B cell (primary cell): ENCODE data around the gene UPF3B. TPM values are rescaled to one million over a fixed set of nuclear protein-coding genes. Genes with fewer than 3 reads are reported as not detected.

ENCODE experiments used
- ATAC-seq: fragments of 200-7000 bp; cut with Tn5 transposase; one replicate; pipeline ENCODE4 v1.10.0; 2021; ENCODE audit warnings: low read depth, mild to moderate bottlenecking, moderate number of reproducible peaks, moderate library complexity
- CTCF ChIA-PET: fragments of 350-600 bp; sonication (Branson Sonifier 250); formaldehyde crosslinking; loops from one replicate; lab custom pipeline; 2021; ENCODE audit warnings: antibody characterized with exemption, inconsistent platforms; lab: Charles Lee
- POLR2A ChIA-PET: fragments of 350-600 bp; sonication (Branson Sonifier 250); formaldehyde crosslinking; loops from one replicate; lab custom pipeline; 2021; ENCODE audit warnings: antibody characterized with exemption; lab: Charles Lee
- DNase-seq: peaks from one replicate; pipeline ENCODE4 v3.0.0; 2013
- H2AFZ ChIP-seq: 2 replicates; pipeline ENCODE4 v1.6.1; 2012; ENCODE audit warnings: mild to moderate bottlenecking, low read depth, low read length; ENCODE audit not compliant: insufficient read depth, poor library complexity, severe bottlenecking
- H3K27ac ChIP-seq, 2 donors: 1 replicate in 1 of 2; 2 replicates in 1 of 2; pipeline ENCODE4 v1.5.1; 2012 to 2013; ENCODE audit warnings: low read length in 2 of 2, mild to moderate bottlenecking in 2 of 2, moderate library complexity in 1 of 2
- H3K27me3 ChIP-seq, 4 experiments: fragments of 200-600 bp in 1 of 4; sonication (generic) in 1 of 4; replicated peaks in 1 of 4; 1 replicate in 2 of 4; 2 replicates in 2 of 4; pipeline versions ENCODE4 v1.6.1 to v1.7.0; 2013 to 2016; ENCODE audit warnings: low read length in 3 of 4, mild to moderate bottlenecking in 2 of 4, mixed read lengths in 1 of 4, moderate library complexity in 1 of 4; ENCODE audit not compliant: insufficient read depth in 4 of 4, control insufficient read depth in 3 of 4; ENCODE audit errors: control extremely low read depth in 1 of 4
- H3K36me3 ChIP-seq, 2 experiments: replicated peaks in 1 of 2; 1 replicate in 1 of 2; 2 replicates in 1 of 2; pipeline versions ENCODE4 v1.6.1 to v1.7.1; 2013; ENCODE audit warnings: low read length in 1 of 2; ENCODE audit not compliant: insufficient read depth in 2 of 2, control insufficient read depth in 1 of 2; ENCODE audit errors: control extremely low read depth in 1 of 2, extremely low read depth in 1 of 2
- H3K4me1 ChIP-seq, 2 donors: fragments of 200-600 bp in 1 of 2; sonication (generic) in 1 of 2; 1 replicate in 1 of 2; 2 replicates in 1 of 2; pipeline versions ENCODE4 v1.5.1 to v1.6.1; 2013 to 2017; ENCODE audit warnings: low read length in 2 of 2; ENCODE audit not compliant: control insufficient read depth in 2 of 2, insufficient read depth in 2 of 2
- H3K4me2 ChIP-seq: replicated peaks from 2 replicates; pipeline ENCODE3; 2012; ENCODE audit warnings: mild to moderate bottlenecking, low read depth, low read length; ENCODE audit not compliant: poor library complexity, severe bottlenecking
- H3K4me3 ChIP-seq, 5 experiments: fragments of 200-600 bp in 1 of 5; sonication (generic) in 1 of 5; 1 replicate in 3 of 5; 2 replicates in 2 of 5; pipeline versions ENCODE4 v1.5.1 to v1.7.0; 2011 to 2016; ENCODE audit warnings: low read length in 4 of 5, mild to moderate bottlenecking in 4 of 5, low read depth in 2 of 5, control low read depth in 1 of 5, moderate library complexity in 1 of 5; ENCODE audit not compliant: insufficient read depth in 1 of 5; ENCODE audit errors: control extremely low read depth in 1 of 5, extremely low read depth in 1 of 5
- H3K79me2 ChIP-seq: fragments of 200-600 bp; sonication (generic); one replicate; pipeline ENCODE4 v1.6.0; 2016; ENCODE audit warnings: low read length; ENCODE audit not compliant: control insufficient read depth, insufficient read depth
- H3K9ac ChIP-seq: fragments of 200-600 bp; sonication (generic); 2 replicates; pipeline ENCODE4 v1.6.1; 2017; ENCODE audit warnings: mild to moderate bottlenecking, low read length, moderate library complexity
- H3K9me3 ChIP-seq, 3 donors: one replicate each; pipeline versions ENCODE4 v1.6.1 to v1.7.1; 2013; ENCODE audit warnings: low read length in 2 of 3; ENCODE audit not compliant: control insufficient read depth in 2 of 3, insufficient read depth in 1 of 3; ENCODE audit errors: control extremely low read depth in 1 of 3
- H4K20me1 ChIP-seq: 2 replicates; pipeline ENCODE4 v1.6.0; 2012; ENCODE audit warnings: mild to moderate bottlenecking, low read length; ENCODE audit not compliant: insufficient read depth, control insufficient read depth, poor library complexity, severe bottlenecking
- H3K27ac Mint-ChIP-seq: one replicate; pipeline ENCODE4 v1.8.0; 2021; ENCODE audit warnings: mixed read lengths
- H3K27me3 Mint-ChIP-seq: one replicate; pipeline ENCODE4 v1.8.0; 2021; ENCODE audit warnings: mixed read lengths
- H3K4me1 Mint-ChIP-seq: one replicate; pipeline ENCODE4 v1.8.0; 2021; ENCODE audit warnings: mixed read lengths
- H3K4me3 Mint-ChIP-seq: one replicate; pipeline ENCODE4 v1.8.0; 2021; ENCODE audit warnings: mixed read lengths
- H3K9me3 Mint-ChIP-seq: one replicate; pipeline ENCODE4 v1.8.0; 2022; ENCODE audit warnings: mixed read lengths; ENCODE audit not compliant: insufficient read depth
- CTCF ChIP-seq: fragments of 200-600 bp; IDR thresholded peaks from one replicate; pipeline ENCODE4 v1.8.0; 2022; ENCODE audit warnings: antibody characterized with exemption, mild to moderate bottlenecking
- EZH2 ChIP-seq: IDR thresholded peaks from 2 replicates; pipeline ENCODE4 v1.6.1; 2012; ENCODE audit warnings: borderline replicate concordance, low read depth, mild to moderate bottlenecking, moderate library complexity, low read length; ENCODE audit not compliant: insufficient read depth, poor library complexity, severe bottlenecking
- WGBS: methylation state at CpG from one replicate; pipeline ENCODE4 v1.1.5; 2013; ENCODE audit warnings: missing lambda C conversion rate; ENCODE audit not compliant: insufficient coverage; 5-methylcytosine and 5-hydroxymethylcytosine counted together
- intact Hi-C: fragments of 100-400 bp; cut with micrococcal nuclease; formaldehyde crosslinking; loops from one replicate; pipeline ENCODE4 v1.10.0; 2022
- polyA plus RNA-seq: library from polyadenylated mRNA; depleted of rRNA; stranded (reverse); fragments of >200 nt; gene quantifications from 2 replicates; pipeline ENCODE4 v1.2.3, GENCODE V29; 2012
- total RNA-seq, 2 donors: library from RNA; stranded (reverse); fragments of 120-200 nt in 1 of 2; gene quantifications; 1 replicate in 1 of 2; 2 replicates in 1 of 2; pipeline versions ENCODE4 v1.2.3 to v1.2.4, GENCODE V29; 2013 to 2022

UPF3B gene
- total and polyA plus RNA-seq, 2 donors (not counting 1 experiment from before 2014, with no cell fraction given), result 3.6 to 22.1 TPM

GRCh38 chrX:119878740-119879139, 26.0 kb upstream of the UPF3B start:
- peaks cover 0 to 8% of the 10 kb centered on the region in 2 experiments for H3K36me3 ChIP-seq
- Mint-ChIP-seq H3K4me1 (peaks cover 12% of the 10 kb centered on the region), H3K27ac (no peak overlapping the region), H3K4me3 (no peak overlapping the region), H3K27me3 (no peaks in the 10 kb centered on the region), H3K9me3 (no peaks in the 10 kb centered on the region)
- WGBS, result no CpG with 5 or more reads among the region's 2 CpGs
- no peak overlapping the region for H3K4me3 ChIP-seq
- H2AFZ ChIP-seq, result no peak overlapping the region
- no peaks in the 10 kb centered on the region for H3K9me3 ChIP-seq
- TF ChIP-seq CTCF (no peak), EZH2 (no peak)
- CTCF ChIA-PET, result interaction anchor here (0.7 to 1.0 kb wide), 2 partner anchors 149 to 363 kb away, joined by 3 to 5 read pairs; no protein-coding TSS in a partner anchor
- H3K27me3 ChIP-seq, result no peaks in the 10 kb centered on the region
- POLR2A ChIA-PET, result interaction anchor here (0.5 kb wide), 1 partner anchor 275 kb away, joined by 6 read pairs; no protein-coding TSS in a partner anchor
- ATAC-seq (no peak), DNase-seq (no peak)
- H4K20me1 ChIP-seq, result no peaks in the 10 kb centered on the region
- no peak overlapping the region for H3K4me2 ChIP-seq
- H3K27ac ChIP-seq, result no peak overlapping the region
- H3K9ac ChIP-seq, result no peak overlapping the region
- intact Hi-C loops, result no loop called here
- no peaks in the 10 kb centered on the region for H3K79me2 ChIP-seq
- peaks cover 0 to 5% of the 10 kb centered on the region in 2 donors for H3K4me1 ChIP-seq

GRCh38 chrX:119871599-119872395, 19.0 kb upstream of the UPF3B start, which contains the start of the genes NDUFA1 and RNF113A:
Gene NDUFA1, plus strand, starts transcription at chrX:119871832. Its CDS starts 80 bp downstream, at chrX:119871912.
Gene RNF113A, minus strand, starts transcription at chrX:119871733. Its CDS starts 120 bp downstream, at chrX:119871613.
- Histone ChIP-seq H3K9ac (peak within 1 kb of the TSS; percentile 89), H3K9me3 (no peaks in the 10 kb centered on the region), H3K27ac (peak within 1 kb of the TSS; percentile 91 to 94), H3K27me3 (no peaks in the 10 kb centered on the region), H3K36me3 (peaks cover 0 to 8% of the 10 kb centered on the region in 2 experiments), H3K79me2 (peaks cover 24% of the 10 kb centered on the region), H2AFZ (peak within 1 kb of the TSS; percentile 84), H3K4me3 (peak within 1 kb of the TSS; percentile 64 to 87 (median 79)), H3K4me2 (peak within 1 kb of the TSS; percentile 71), H4K20me1 (peaks cover 6% of the 10 kb centered on the region), H3K4me1 (peaks cover 7 to 16% of the 10 kb centered on the region in 2 donors)
- Mint-ChIP-seq H3K9me3 (no peaks in the 10 kb centered on the region), H3K27me3 (no peaks in the 10 kb centered on the region), H3K27ac (peak within 1 kb of the TSS; percentile 100), H3K4me1 (peaks cover 22% of the 10 kb centered on the region), H3K4me3 (peak within 1 kb of the TSS; percentile 98)
- DNase-seq (peak; percentile 90), ATAC-seq (peak; percentile 88)
- TF ChIP-seq EZH2 (no peak), CTCF (no peak)
- CTCF ChIA-PET, result no interaction called here
- under 1% methylated on average over 46 of the region's 62 CpGs for WGBS
- POLR2A ChIA-PET, result interaction anchor here (0.6 to 2.6 kb wide), 6 partner anchors 13 to 408 kb away, joined by 3 to 13 read pairs (median 4); partner anchors contain the start of genes RPL39 and UPF3B
- intact Hi-C loops, result loop anchor here (1.0 to 5.0 kb wide), 6 partner anchors 18 to 404 kb away; partner anchors contain the start of genes NKAP, RPL39, SEPTIN6 and SLC25A5
